ENCODE data around the gene PPP1R15A. TPM values are rescaled to one million over a fixed set of nuclear protein-coding genes. Genes with fewer than 3 reads are reported as not detected.
"Not testable (repeated sequence)": the region's sequence is repeated elsewhere in the genome, so short reads cannot be mapped to it uniquely, and the experiment has no call there.

The PPP1R15A gene
- total RNA-seq, 1 donor from 2014 or later, result 57.5 TPM

- Mint-ChIP-seq H3K27ac (peak overlapping the region; percentile 100), H3K9me3 (no peaks in the 10 kb centered on the region), H3K36me3 (peaks cover 36% of the 10 kb centered on the region), H3K4me1 (ENCODE audit: unreplicated experiment) (peaks cover 41% of the 10 kb centered on the region), H3K4me3 (peak overlapping the region; percentile 99), H3K27me3 (peaks cover 4% of the 10 kb centered on the region)
- DNase-seq (ENCODE audit: extremely low spot score, unreplicated experiment), result no peak
- TF ChIP-seq, protein P1, sequence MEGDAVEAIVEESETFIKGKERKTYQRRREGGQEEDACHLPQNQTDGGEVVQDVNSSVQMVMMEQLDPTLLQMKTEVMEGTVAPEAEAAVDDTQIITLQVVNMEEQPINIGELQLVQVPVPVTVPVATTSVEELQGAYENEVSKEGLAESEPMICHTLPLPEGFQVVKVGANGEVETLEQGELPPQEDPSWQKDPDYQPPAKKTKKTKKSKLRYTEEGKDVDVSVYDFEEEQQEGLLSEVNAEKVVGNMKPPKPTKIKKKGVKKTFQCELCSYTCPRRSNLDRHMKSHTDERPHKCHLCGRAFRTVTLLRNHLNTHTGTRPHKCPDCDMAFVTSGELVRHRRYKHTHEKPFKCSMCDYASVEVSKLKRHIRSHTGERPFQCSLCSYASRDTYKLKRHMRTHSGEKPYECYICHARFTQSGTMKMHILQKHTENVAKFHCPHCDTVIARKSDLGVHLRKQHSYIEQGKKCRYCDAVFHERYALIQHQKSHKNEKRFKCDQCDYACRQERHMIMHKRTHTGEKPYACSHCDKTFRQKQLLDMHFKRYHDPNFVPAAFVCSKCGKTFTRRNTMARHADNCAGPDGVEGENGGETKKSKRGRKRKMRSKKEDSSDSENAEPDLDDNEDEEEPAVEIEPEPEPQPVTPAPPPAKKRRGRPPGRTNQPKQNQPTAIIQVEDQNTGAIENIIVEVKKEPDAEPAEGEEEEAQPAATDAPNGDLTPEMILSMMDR (conservative IDR thresholded peaks at IDR 0.05), result no peak
Observed at GRCh38 chr19:48873476-48874302, 1.5 kb downstream of the PPP1R15A start.

DNA sequence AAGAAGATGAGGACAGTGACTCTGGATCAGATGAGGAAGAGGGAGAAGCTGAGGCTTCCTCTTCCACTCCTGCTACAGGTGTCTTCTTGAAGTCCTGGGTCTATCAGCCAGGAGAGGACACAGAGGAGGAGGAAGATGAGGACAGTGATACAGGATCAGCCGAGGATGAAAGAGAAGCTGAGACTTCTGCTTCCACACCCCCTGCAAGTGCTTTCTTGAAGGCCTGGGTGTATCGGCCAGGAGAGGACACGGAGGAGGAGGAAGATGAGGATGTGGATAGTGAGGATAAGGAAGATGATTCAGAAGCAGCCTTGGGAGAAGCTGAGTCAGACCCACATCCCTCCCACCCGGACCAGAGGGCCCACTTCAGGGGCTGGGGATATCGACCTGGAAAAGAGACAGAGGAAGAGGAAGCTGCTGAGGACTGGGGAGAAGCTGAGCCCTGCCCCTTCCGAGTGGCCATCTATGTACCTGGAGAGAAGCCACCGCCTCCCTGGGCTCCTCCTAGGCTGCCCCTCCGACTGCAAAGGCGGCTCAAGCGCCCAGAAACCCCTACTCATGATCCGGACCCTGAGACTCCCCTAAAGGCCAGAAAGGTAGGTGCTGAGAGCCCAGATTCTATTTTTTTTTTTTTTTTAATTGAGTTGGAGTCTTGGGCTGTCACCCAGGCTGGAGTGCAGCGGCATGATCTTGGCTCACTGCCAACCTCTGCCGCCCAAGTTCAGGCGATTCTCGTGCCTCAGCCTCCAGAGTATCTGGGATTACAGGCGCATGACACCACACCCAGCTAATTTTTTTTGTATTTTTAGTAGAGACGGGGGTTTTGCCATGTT lies 2.3 kb downstream of the PPP1R15A start:
- Mint-ChIP-seq H3K27ac (peak overlapping the region; percentile 100), H3K36me3 (peaks cover 38% of the 10 kb centered on the region), H3K9me3 (no peaks in the 10 kb centered on the region), H3K4me1 (ENCODE audit: unreplicated experiment) (peaks cover 37% of the 10 kb centered on the region), H3K27me3 (peaks cover 4% of the 10 kb centered on the region), H3K4me3 (peak overlapping the region; percentile 99)
- no peak for DNase-seq (ENCODE audit: extremely low spot score, unreplicated experiment)
- TF ChIP-seq, protein P1 (conservative IDR thresholded peaks at IDR 0.05), result no peak

DNA sequence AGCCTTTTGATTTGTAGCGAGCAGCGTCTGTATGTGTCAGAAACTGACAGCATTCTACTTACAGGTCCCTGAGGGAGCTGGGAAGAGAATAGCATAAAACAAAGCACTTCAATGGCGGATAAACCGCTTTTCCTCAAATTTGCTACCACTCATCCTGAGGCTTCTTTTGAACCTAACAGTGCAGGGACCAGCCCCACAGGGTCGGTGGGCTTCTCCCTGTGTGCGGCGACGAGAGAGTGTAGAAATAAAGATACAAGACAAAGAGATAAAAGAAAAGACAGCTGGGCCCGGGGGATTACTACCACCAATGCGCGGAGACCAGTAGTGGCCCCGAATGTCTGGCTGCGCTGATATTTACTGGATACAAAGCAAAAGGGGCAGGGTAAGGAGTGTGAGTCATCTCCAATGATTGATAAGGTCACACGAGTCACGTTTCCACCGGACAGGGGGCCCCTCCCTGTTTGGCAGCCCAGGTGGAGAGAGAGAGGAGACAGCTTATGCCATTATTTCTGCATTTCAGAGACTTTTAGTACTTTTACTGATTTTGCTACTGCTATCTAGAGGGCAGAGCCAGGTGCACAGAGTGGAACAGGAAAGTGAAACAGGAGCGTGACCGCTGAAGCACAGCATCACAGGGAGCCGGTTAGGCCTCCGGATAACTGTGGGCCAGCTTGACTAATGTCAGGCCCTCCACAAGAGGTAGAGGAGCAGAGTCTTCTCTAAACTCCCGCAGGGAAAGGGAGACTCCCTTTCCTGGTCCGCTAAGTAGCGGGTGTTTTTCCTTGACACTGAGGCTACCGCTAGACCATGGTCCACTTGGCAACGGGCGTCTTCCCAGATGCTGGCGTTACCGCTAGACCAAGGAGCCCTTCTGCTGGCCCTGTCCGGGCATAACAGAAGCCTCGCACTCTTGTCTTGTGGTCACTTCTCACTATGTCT lies 4.1 kb downstream of the PPP1R15A start:
- DNase-seq (ENCODE audit: extremely low spot score, unreplicated experiment); H3K27me3 Mint-ChIP-seq; H3K9me3 Mint-ChIP-seq: not testable (repeated sequence)
- Mint-ChIP-seq H3K27ac (peak overlapping the region; percentile 100), H3K4me3 (peak overlapping the region; percentile 99), H3K4me1 (ENCODE audit: unreplicated experiment) (peaks cover 37% of the 10 kb centered on the region), H3K36me3 (peaks cover 38% of the 10 kb centered on the region)

- DNase-seq (ENCODE audit: extremely low spot score, unreplicated experiment), result no peak
- peaks cover 30% of the 10 kb centered on the region for H3K4me1 Mint-ChIP-seq (ENCODE audit: unreplicated experiment)
- peak overlapping the region; percentile 58 for H3K4me3 Mint-ChIP-seq
- no peaks in the 10 kb centered on the region for H3K27me3 Mint-ChIP-seq
- TF ChIP-seq, protein P1 (conservative IDR thresholded peaks at IDR 0.05), result no peak
- H3K9me3 Mint-ChIP-seq, result peaks cover 4% of the 10 kb centered on the region
- H3K27ac Mint-ChIP-seq, result peak overlapping the region; percentile 89
- peaks cover 36% of the 10 kb centered on the region for H3K36me3 Mint-ChIP-seq
Observed at GRCh38 chr19:48877855-48878195, 5.6 kb downstream of the PPP1R15A start.

DNA sequence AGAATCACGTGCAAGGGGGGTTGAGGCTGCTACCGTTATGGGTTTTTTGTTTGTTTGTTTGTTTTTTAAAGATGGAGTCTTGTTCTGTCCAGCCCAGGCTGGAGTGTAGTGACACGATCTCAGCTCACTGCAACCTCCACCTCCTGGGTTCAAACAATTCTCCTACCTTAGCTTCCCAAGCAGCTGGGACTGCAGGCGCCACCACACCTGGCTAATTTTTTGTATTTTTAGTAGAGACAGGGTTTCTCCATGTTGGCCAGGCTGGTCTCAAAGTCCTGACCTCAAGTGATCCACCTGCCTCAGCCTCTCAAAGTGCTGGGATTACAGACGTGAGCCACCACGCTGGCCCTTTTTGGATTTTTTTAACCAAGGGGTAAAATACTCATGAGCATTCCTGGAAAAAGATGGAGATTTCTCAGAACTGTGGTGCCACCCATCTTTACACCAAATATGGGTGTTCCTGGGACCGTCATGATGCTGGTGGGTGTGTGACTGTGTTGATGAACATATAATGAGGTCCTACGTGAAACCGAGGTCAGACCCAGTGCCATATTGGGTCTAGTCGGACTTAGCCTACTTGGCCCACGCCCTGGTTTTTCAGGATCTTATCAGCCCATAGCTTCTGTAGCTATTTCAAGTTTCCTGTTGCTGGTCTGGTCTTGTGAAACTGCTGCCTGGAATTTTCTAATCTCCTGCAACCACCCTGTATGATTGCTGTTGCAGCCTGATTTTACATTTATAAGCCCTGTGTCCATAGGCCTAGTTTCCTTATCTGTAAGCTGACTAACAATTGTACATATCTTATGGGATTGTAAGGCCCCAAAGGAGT lies 6.2 kb downstream of the PPP1R15A start:
- no peaks in the 10 kb centered on the region for H3K27me3 Mint-ChIP-seq
- H3K9me3 Mint-ChIP-seq, result peaks cover 4% of the 10 kb centered on the region
- H3K4me3 Mint-ChIP-seq, result peak overlapping the region; percentile 34
- H3K36me3 Mint-ChIP-seq, result peaks cover 30% of the 10 kb centered on the region
- H3K4me1 Mint-ChIP-seq (ENCODE audit: unreplicated experiment), result peaks cover 24% of the 10 kb centered on the region
- no peak for DNase-seq (ENCODE audit: extremely low spot score, unreplicated experiment)
- H3K27ac Mint-ChIP-seq, result peak overlapping the region; percentile 89
- TF ChIP-seq, protein P1 (conservative IDR thresholded peaks at IDR 0.05), result no peak

Data from type B pancreatic cell (in vitro differentiated cells).